ENCODE measurements around the gene KCNK10. TPM values are rescaled to one million over a fixed set of nuclear protein-coding genes. Genes with fewer than 3 reads are reported as not detected.

The KCNK10 gene
- total RNA-seq, 1 experiment from 2014 or later, result 2.9 TPM

DNA sequence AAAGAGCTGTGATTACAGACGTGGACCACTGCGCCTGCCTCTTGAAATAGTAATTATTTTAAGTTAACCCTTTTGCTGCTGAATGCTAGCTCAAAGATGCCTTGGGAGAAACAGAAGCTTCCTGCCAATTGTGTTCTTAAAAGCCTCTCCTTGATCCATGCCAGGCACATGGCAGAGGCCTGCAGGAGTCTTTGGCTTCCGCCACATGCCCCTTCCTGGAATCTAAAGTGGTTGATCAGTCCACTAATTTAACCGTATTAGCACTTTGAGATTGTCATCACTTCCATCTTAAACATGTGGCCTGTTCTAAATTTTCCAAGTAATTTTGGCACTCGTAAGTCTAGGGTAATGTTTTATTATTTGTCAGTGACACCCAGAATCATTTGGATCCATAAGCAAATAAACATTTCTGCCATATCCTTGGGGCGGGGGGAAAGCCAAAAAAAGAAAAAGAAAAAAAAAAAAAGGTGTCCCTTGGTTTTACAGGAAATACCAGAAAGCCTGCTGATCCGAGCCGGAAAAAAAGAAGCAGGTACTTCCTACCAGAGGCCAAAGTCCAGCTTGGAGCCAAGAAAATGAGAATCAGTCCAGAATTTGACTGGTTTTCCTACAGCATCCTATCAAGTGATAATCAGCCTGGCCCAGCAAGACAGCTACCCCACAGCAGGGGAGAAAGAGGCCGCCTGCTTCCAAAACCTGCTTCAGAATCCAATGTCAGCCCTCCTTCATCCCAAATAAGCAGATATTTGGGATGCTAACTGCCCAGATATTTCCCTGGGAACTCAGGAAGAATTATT lies 104.8 kb downstream of the KCNK10 start:
- POLR2A ChIA-PET, result no interaction called here
- no TSS peak for BruUV-seq (replicated peaks)
- CTCF ChIA-PET, result no interaction called here

DNA sequence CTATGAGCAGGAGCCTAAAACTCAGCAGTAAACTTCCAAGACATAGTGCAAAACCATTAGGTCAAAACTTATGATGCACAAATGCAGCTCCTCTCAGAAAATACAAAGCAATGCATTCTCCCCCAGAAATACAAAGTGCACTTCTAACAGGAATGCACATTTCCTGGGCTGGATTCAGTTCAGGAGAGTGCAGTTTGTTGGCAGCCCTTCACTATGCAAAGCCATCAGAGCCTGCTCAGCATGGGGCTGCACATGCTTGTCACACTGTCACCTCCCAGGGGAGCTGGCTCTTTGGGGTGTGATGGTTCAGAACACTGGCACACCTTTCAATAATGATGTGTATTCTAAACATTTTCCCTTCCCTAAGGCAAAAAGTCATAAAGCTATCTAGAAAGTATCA lies 110.4 kb downstream of the KCNK10 start:
- Histone ChIP-seq H3K27me3 (replicated peaks; ENCODE audit: control insufficient read depth, insufficient read depth, low read length) (no peaks in the 10 kb centered on the region), H3K36me3 (ENCODE audit: control insufficient read depth, insufficient read depth, low read length) (no peaks in the 10 kb centered on the region), H3K4me3 (ENCODE audit: low read depth, low read length) (no peak overlapping the region), H3K4me1 (no peaks in the 10 kb centered on the region), H3K9me3 (no peaks in the 10 kb centered on the region)
- no peaks in the 10 kb centered on the region for H3K27me3 Mint-ChIP-seq (ENCODE audit: insufficient read depth, unreplicated experiment)
- H3K27ac Mint-ChIP-seq (ENCODE audit: unreplicated experiment), result no peak overlapping the region
- CTCF ChIA-PET, result no interaction called here
- intact Hi-C loops (cut with micrococcal nuclease; ENCODE audit: unreplicated experiment), result no loop called here
- H3K4me1 Mint-ChIP-seq (ENCODE audit: low read depth, unreplicated experiment), result no peaks in the 10 kb centered on the region
- H3K9me3 Mint-ChIP-seq (ENCODE audit: unreplicated experiment), result no peaks in the 10 kb centered on the region
- no TSS peak for BruUV-seq (replicated peaks)
- H3K4me3 Mint-ChIP-seq (ENCODE audit: unreplicated experiment), result no peak overlapping the region
- TF ChIP-seq, protein P1, sequence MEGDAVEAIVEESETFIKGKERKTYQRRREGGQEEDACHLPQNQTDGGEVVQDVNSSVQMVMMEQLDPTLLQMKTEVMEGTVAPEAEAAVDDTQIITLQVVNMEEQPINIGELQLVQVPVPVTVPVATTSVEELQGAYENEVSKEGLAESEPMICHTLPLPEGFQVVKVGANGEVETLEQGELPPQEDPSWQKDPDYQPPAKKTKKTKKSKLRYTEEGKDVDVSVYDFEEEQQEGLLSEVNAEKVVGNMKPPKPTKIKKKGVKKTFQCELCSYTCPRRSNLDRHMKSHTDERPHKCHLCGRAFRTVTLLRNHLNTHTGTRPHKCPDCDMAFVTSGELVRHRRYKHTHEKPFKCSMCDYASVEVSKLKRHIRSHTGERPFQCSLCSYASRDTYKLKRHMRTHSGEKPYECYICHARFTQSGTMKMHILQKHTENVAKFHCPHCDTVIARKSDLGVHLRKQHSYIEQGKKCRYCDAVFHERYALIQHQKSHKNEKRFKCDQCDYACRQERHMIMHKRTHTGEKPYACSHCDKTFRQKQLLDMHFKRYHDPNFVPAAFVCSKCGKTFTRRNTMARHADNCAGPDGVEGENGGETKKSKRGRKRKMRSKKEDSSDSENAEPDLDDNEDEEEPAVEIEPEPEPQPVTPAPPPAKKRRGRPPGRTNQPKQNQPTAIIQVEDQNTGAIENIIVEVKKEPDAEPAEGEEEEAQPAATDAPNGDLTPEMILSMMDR (IDR thresholded peaks at IDR 0.05; ENCODE audit: insufficient read depth in 1 of 2, low read depth in 1 of 2, low read length in 1 of 2, severe bottlenecking in 1 of 2, unreplicated experiment in 1 of 2), result no peak
- POLR2A ChIA-PET, result no interaction called here
- no peak for DNase-seq
- H3K36me3 Mint-ChIP-seq (ENCODE audit: insufficient read depth, unreplicated experiment), result no peaks in the 10 kb centered on the region

More for the DNA sequence above, 104.8 kb downstream of the KCNK10 start:
- Mint-ChIP-seq H3K4me3 (ENCODE audit: unreplicated experiment) (no peak overlapping the region), H3K4me1 (ENCODE audit: low read depth, unreplicated experiment) (no peaks in the 10 kb centered on the region), H3K36me3 (ENCODE audit: insufficient read depth, unreplicated experiment) (no peaks in the 10 kb centered on the region), H3K27me3 (ENCODE audit: insufficient read depth, unreplicated experiment) (no peaks in the 10 kb centered on the region), H3K9me3 (ENCODE audit: unreplicated experiment) (peaks cover 13% of the 10 kb centered on the region), H3K27ac (ENCODE audit: unreplicated experiment) (no peak overlapping the region)
- intact Hi-C loops (cut with micrococcal nuclease; ENCODE audit: unreplicated experiment), result no loop called here
- Histone ChIP-seq H3K4me1 (no peaks in the 10 kb centered on the region), H3K9me3 (no peaks in the 10 kb centered on the region), H3K27me3 (replicated peaks; ENCODE audit: control insufficient read depth, insufficient read depth, low read length) (no peaks in the 10 kb centered on the region), H3K36me3 (ENCODE audit: control insufficient read depth, insufficient read depth, low read length) (no peaks in the 10 kb centered on the region), H3K4me3 (ENCODE audit: low read depth, low read length) (no peak overlapping the region)
- TF ChIP-seq, protein P1 (IDR thresholded peaks at IDR 0.05; ENCODE audit: insufficient read depth in 1 of 2, low read depth in 1 of 2, low read length in 1 of 2, severe bottlenecking in 1 of 2, unreplicated experiment in 1 of 2), result no peak
- no peak for DNase-seq

DNA sequence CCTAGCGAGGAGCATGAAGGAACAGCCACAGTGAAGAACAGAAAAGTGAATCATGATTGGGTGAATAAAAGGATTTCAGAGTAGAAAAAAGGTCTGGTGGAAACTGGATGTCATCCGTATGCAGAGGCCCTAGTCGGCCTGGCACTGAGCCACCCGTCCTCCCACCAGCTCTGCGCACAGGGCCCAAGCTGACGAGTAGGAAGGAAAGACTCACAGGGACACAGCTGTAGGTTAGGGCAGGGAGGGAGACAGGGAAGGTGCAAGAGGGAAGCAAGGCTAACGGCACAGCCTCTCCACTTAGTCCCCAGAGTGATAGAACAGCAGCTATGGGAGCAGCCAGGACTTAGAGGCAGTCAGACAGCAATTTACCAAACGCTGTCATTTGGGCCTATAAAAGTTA lies 112.6 kb downstream of the KCNK10 start:
- no peak overlapping the region for H3K27ac Mint-ChIP-seq (ENCODE audit: unreplicated experiment)
- Histone ChIP-seq H3K36me3 (ENCODE audit: control insufficient read depth, insufficient read depth, low read length) (no peaks in the 10 kb centered on the region), H3K9me3 (no peaks in the 10 kb centered on the region), H3K4me3 (ENCODE audit: low read depth, low read length) (no peak overlapping the region), H3K27me3 (replicated peaks; ENCODE audit: control insufficient read depth, insufficient read depth, low read length) (no peaks in the 10 kb centered on the region), H3K4me1 (no peaks in the 10 kb centered on the region)
- BruUV-seq (replicated peaks), result no TSS peak
- no peaks in the 10 kb centered on the region for H3K27me3 Mint-ChIP-seq (ENCODE audit: insufficient read depth, unreplicated experiment)
- no peak for DNase-seq
- H3K4me1 Mint-ChIP-seq (ENCODE audit: low read depth, unreplicated experiment), result no peaks in the 10 kb centered on the region
- ChIA-PET CTCF (no interaction called here), POLR2A (no interaction called here)
- TF ChIP-seq, protein P1 (IDR thresholded peaks at IDR 0.05; ENCODE audit: insufficient read depth in 1 of 2, low read depth in 1 of 2, low read length in 1 of 2, severe bottlenecking in 1 of 2, unreplicated experiment in 1 of 2), result no peak
- H3K4me3 Mint-ChIP-seq (ENCODE audit: unreplicated experiment), result no peak overlapping the region
- intact Hi-C loops (cut with micrococcal nuclease; ENCODE audit: unreplicated experiment), result no loop called here
- no peaks in the 10 kb centered on the region for H3K36me3 Mint-ChIP-seq (ENCODE audit: insufficient read depth, unreplicated experiment)
- no peaks in the 10 kb centered on the region for H3K9me3 Mint-ChIP-seq (ENCODE audit: unreplicated experiment)

Data from Caco-2 (cell line).